ENCODE measurements around the gene OMG.
"Not testable (repeated sequence)": the region's sequence is repeated elsewhere in the genome, so short reads cannot be mapped to it uniquely, and the experiment has no call there.

OMG gene

DNA sequence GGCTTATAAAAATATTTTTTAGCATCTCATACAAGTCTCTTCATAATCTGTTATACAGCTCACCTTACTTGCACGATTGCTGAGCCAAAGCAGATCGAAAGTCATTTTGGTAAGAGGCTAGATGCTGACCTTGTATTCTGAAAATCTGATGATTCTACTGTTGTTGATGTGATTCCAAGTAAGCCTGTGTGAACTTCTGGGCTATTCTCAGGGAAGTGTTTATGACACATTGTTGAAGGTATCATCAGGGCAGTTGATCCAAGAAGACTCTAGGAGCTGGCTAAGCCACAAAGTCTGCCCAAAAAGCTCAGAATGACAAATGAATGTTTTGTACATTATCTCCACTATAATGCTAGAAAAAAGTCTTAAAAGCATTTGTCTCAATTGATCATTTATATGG, 16.0 kb downstream of the OMG start:
- H3K4me3 ChIP-seq (ENCODE audit: low read depth in 1 of 2, low read length in 2 of 2), result no peak overlapping the region
- H3K9me3 ChIP-seq (ENCODE audit: control insufficient read depth in 1 of 2, low read length in 2 of 2), result no peaks in the 10 kb centered on the region
- H3K4me1 ChIP-seq (ENCODE audit: control insufficient read depth in 1 of 2, insufficient read depth in 2 of 2, low read length in 2 of 2), result no peaks in the 10 kb centered on the region
- no peak overlapping the region for H3K27ac ChIP-seq (ENCODE audit: low read length)
- H3K27me3 ChIP-seq (ENCODE audit: low read depth, low read length), result no peaks in the 10 kb centered on the region
- H3K36me3 ChIP-seq (ENCODE audit: control insufficient read depth in 1 of 2, insufficient read depth in 2 of 2, low read length in 2 of 2), result peaks cover 0 to 3% of the 10 kb centered on the region in 2 donors

DNA sequence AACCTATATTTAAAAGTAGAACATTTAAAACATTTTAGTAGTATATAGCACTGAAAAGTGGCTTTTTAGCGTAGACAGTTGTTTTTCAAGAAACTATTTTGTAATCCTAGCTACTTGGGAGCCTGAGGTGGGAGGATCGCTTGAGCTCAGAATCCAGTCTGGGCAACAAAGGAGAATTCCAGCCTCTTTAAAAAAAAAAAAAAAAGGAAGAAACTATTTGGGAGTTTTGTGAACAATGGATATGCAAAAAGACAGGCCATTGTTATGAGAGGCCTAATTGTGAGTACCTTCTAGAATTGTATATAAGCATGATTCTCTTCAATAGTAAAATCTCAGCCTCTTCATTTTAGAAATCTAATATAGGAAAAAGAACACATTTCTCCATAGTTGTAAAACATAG, 17.6 kb downstream of the OMG start:
- H3K4me1 ChIP-seq (ENCODE audit: control insufficient read depth in 1 of 2, insufficient read depth in 2 of 2, low read length in 2 of 2), result peaks cover 0 to 4% of the 10 kb centered on the region in 2 donors
- H3K4me3 ChIP-seq (ENCODE audit: low read depth in 1 of 2, low read length in 2 of 2), result no peak overlapping the region
- H3K9me3 ChIP-seq (ENCODE audit: control insufficient read depth in 1 of 2, low read length in 2 of 2), result no peaks in the 10 kb centered on the region
- no peaks in the 10 kb centered on the region for H3K27me3 ChIP-seq (ENCODE audit: low read depth, low read length)
- peaks cover 0 to 3% of the 10 kb centered on the region in 2 donors for H3K36me3 ChIP-seq (ENCODE audit: control insufficient read depth in 1 of 2, insufficient read depth in 2 of 2, low read length in 2 of 2)
- no peak overlapping the region for H3K27ac ChIP-seq (ENCODE audit: low read length)

DNA sequence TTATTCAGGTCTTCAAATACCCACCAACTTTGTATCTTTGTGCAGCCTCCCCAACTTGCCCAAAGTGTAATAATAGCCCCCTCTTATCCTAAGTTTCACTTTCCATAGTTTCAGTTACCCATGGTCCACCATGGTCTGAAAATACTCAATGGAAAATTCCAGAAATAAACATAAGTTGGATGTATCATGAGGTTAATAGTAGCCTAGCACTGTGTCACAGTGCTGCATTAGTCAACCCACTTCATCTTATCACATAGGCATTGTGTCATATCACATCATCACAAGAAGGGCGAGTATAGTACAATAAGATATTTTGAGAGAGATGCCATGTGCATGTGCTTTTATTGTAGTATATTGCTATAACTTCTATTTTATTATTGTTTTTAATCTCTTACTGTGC, 21.9 kb downstream of the OMG start:
- Histone ChIP-seq H3K27ac (ENCODE audit: low read length) (no peak overlapping the region), H3K27me3 (ENCODE audit: low read depth, low read length) (no peaks in the 10 kb centered on the region), H3K36me3 (ENCODE audit: control insufficient read depth in 1 of 2, insufficient read depth in 2 of 2, low read length in 2 of 2) (peaks cover 0 to 3% of the 10 kb centered on the region in 2 donors), H3K4me3 (ENCODE audit: low read depth in 1 of 2, low read length in 2 of 2) (no peak overlapping the region), H3K9me3 (ENCODE audit: control insufficient read depth in 1 of 2, low read length in 2 of 2) (no peaks in the 10 kb centered on the region), H3K4me1 (ENCODE audit: control insufficient read depth in 1 of 2, insufficient read depth in 2 of 2, low read length in 2 of 2) (peaks cover 4 to 7% of the 10 kb centered on the region in 2 donors)

DNA sequence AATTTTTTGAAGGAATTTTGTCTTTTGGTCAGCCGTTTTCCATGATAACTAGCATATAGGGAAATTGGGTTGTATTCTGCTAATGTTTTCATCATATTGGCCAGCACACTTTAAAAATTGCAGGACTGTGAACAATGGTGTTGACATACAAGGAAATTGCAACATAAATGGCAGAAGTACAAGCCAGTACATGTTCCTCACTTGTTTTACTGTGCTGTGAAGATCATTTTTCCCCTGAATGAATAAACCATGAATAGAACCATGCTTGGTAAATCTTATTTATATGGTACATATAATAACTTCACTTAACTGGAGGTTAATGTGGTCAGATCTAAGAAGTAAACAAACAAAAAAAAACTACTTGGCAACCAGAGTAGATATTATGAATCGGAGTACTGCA, 22.8 kb downstream of the OMG start:
- Histone ChIP-seq H3K27ac (ENCODE audit: low read length) (no peak overlapping the region), H3K9me3 (ENCODE audit: control insufficient read depth in 1 of 2, low read length in 2 of 2) (no peaks in the 10 kb centered on the region), H3K27me3 (ENCODE audit: low read depth, low read length) (no peaks in the 10 kb centered on the region), H3K36me3 (ENCODE audit: control insufficient read depth in 1 of 2, insufficient read depth in 2 of 2, low read length in 2 of 2) (peaks cover 0 to 3% of the 10 kb centered on the region in 2 donors), H3K4me1 (ENCODE audit: control insufficient read depth in 1 of 2, insufficient read depth in 2 of 2, low read length in 2 of 2) (peaks cover 4 to 7% of the 10 kb centered on the region in 2 donors), H3K4me3 (ENCODE audit: low read depth in 1 of 2, low read length in 2 of 2) (no peak overlapping the region)

DNA sequence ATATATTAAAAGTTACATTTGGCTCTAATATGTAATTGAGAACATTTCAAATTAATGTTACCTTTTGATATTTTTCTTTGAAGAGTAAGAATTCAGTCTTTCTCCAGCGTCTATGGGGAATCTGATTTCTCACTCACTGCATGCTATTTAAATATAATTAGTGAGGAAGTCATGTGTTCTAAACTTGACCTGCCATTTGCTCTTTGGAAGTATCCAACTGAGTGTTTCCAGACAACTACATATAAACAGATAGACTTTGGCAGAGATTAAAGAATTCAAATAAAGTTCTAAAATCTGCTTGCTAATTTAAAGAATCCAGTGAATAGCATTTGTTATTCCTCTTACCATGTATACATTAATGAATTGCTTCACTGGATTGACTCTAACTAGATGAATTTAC, 23.5 kb downstream of the OMG start:
- Histone ChIP-seq H3K4me1 (ENCODE audit: control insufficient read depth in 1 of 2, insufficient read depth in 2 of 2, low read length in 2 of 2) (peaks cover 4 to 7% of the 10 kb centered on the region in 2 donors), H3K9me3 (ENCODE audit: control insufficient read depth in 1 of 2, low read length in 2 of 2) (no peaks in the 10 kb centered on the region), H3K27me3 (ENCODE audit: low read depth, low read length) (no peaks in the 10 kb centered on the region), H3K36me3 (ENCODE audit: control insufficient read depth in 1 of 2, insufficient read depth in 2 of 2, low read length in 2 of 2) (peaks cover 0 to 8% of the 10 kb centered on the region in 2 donors), H3K4me3 (ENCODE audit: low read depth in 1 of 2, low read length in 2 of 2) (no peak overlapping the region), H3K27ac (ENCODE audit: low read length) (no peak overlapping the region)

DNA sequence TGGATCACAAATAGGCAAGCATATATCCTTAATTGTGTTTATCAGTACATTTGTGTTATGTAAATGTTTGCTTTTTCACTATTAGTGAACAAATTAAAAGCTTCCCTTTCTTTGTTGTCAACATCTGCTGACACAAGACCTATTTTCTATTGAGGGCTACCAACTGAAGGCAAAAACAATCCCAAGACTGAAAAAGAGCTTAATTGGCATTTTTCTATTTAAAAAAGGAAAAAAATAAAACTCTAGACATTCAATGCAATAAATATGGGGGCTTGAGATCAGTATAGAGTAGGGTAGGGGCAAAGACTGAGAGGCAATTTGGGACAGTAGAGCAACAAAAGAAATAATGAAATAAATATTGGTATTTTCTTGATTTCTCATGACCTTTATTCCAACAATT, 24.2 kb downstream of the OMG start:
- Histone ChIP-seq H3K9me3 (ENCODE audit: control insufficient read depth in 1 of 2, low read length in 2 of 2) (no peaks in the 10 kb centered on the region), H3K27ac (ENCODE audit: low read length) (no peak overlapping the region), H3K4me3 (ENCODE audit: low read depth in 1 of 2, low read length in 2 of 2) (no peak overlapping the region), H3K4me1 (ENCODE audit: control insufficient read depth in 1 of 2, insufficient read depth in 2 of 2, low read length in 2 of 2) (peaks cover 4 to 7% of the 10 kb centered on the region in 2 donors), H3K27me3 (ENCODE audit: low read depth, low read length) (no peaks in the 10 kb centered on the region), H3K36me3 (ENCODE audit: control insufficient read depth in 1 of 2, insufficient read depth in 2 of 2, low read length in 2 of 2) (peaks cover 0 to 8% of the 10 kb centered on the region in 2 donors)

DNA sequence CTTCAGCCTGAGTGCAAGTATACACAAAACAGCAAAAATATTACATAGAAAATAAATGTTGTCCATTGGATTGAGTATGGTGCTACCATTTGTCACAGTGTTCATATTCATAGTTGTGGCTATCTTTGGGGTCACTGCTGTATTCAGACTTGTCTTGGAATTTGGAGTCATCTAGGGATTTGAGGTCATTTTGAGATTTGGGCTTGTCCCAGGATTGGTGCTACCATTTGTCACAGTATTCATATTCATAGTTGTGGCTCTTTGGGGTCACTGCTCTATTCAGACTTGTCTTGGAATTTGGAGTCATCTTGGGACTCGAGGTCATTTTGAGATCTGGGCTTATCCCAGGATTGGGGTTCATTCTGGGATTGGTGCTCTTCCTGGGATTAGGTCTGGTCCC, 24.8 kb downstream of the OMG start:
- H3K27me3 ChIP-seq (ENCODE audit: low read depth, low read length), result no peaks in the 10 kb centered on the region
- H3K4me1 ChIP-seq (ENCODE audit: control insufficient read depth in 1 of 2, insufficient read depth in 2 of 2, low read length in 2 of 2), result peaks cover 4 to 7% of the 10 kb centered on the region in 2 donors
- no peaks in the 10 kb centered on the region for H3K9me3 ChIP-seq (ENCODE audit: control insufficient read depth in 1 of 2, low read length in 2 of 2)
- H3K27ac ChIP-seq (ENCODE audit: low read length), result no peak overlapping the region
- H3K36me3 ChIP-seq (ENCODE audit: control insufficient read depth in 1 of 2, insufficient read depth in 2 of 2, low read length in 2 of 2), result peaks cover 0 to 5% of the 10 kb centered on the region in 2 donors
- no peak overlapping the region for H3K4me3 ChIP-seq (ENCODE audit: low read depth in 1 of 2, low read length in 2 of 2)

DNA sequence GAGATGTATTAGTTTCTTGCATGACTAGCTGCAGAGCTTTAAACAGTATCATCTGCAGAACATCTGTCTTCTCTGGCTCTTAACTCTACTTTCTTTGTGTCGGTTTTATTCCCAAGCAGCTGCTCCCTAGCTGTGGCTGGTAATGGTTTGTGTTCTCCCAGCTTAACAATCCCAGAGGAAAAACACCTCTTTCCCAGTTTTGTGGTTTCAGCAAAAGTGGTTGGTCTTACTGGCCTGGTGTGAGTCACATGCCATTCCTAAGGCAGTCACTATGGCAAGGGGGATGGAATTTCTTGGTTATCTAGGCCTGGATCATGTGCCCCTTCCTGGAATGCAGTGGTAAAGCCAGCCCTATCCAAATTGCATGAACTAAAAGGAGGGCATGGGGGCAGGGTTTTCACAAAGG, 27.5 kb downstream of the OMG start:
- Histone ChIP-seq H3K4me1 (ENCODE audit: control insufficient read depth in 1 of 2, insufficient read depth in 2 of 2, low read length in 2 of 2) (peaks cover 3 to 4% of the 10 kb centered on the region in 2 donors), H3K27me3 (ENCODE audit: low read depth, low read length) (no peaks in the 10 kb centered on the region), H3K27ac (ENCODE audit: low read length) (no peak overlapping the region), H3K9me3 (ENCODE audit: control insufficient read depth in 1 of 2, low read length in 2 of 2) (no peaks in the 10 kb centered on the region), H3K36me3 (ENCODE audit: control insufficient read depth in 1 of 2, insufficient read depth in 2 of 2, low read length in 2 of 2) (peaks cover 9 to 13% of the 10 kb centered on the region in 2 donors), H3K4me3 (ENCODE audit: low read depth in 1 of 2, low read length in 2 of 2) (no peak overlapping the region)

DNA sequence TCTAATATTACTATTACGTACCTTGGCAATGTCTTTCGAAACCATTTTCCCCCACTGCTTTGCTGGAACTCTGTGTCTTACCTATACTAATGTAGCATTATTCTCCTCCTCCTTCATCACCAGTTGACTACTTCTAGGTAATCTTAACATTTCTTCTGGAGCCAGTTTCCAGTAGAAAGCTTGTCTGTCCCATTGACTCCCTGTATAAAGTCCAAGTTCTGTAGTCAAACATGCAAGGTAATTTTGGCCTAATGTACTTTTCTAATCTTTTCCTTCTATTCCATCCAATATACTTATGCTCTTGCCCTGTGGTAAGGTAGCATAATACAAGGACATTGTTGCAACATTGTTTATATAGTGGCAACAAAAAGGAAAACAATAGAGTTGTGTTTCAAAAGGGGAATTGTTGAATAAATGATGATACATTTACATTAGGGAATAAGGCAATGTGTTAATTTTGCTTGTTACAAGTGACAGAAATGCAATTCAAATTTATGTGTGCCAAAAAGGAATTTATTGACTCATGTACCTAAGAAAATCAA, 27.9 kb downstream of the OMG start:
- Histone ChIP-seq H3K27me3 (ENCODE audit: low read depth, low read length) (no peaks in the 10 kb centered on the region), H3K9me3 (ENCODE audit: control insufficient read depth in 1 of 2, low read length in 2 of 2) (no peaks in the 10 kb centered on the region), H3K27ac (ENCODE audit: low read length) (no peak overlapping the region), H3K4me1 (ENCODE audit: control insufficient read depth in 1 of 2, insufficient read depth in 2 of 2, low read length in 2 of 2) (peaks cover 3 to 4% of the 10 kb centered on the region in 2 donors), H3K36me3 (ENCODE audit: control insufficient read depth in 1 of 2, insufficient read depth in 2 of 2, low read length in 2 of 2) (peaks cover 9 to 13% of the 10 kb centered on the region in 2 donors), H3K4me3 (ENCODE audit: low read depth in 1 of 2, low read length in 2 of 2) (no peak overlapping the region)

DNA sequence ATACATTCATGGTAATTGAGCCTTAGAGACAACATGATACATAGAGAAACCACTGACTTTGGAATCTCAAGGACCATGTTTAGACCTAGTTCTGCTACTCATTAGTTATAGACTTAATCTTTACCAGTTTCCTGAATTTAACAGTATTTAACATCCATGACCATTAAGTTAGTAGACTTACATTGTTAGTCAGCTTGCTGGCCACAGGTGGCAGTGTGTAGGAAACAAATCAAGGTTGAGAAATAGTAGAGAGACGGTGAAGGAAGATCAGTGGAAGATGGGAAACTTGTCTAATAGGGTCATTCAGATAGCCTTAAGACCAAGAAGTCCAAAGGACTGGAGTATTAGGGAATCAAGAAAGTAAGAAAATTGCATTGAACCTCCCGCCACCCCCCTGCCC, 31.0 kb downstream of the OMG start:
- Histone ChIP-seq H3K27me3 (ENCODE audit: low read depth, low read length) (no peaks in the 10 kb centered on the region), H3K4me3 (ENCODE audit: low read depth in 1 of 2, low read length in 2 of 2) (no peak overlapping the region), H3K9me3 (ENCODE audit: control insufficient read depth in 1 of 2, low read length in 2 of 2) (no peaks in the 10 kb centered on the region), H3K4me1 (ENCODE audit: control insufficient read depth in 1 of 2, insufficient read depth in 2 of 2, low read length in 2 of 2) (no peaks in the 10 kb centered on the region), H3K27ac (ENCODE audit: low read length) (no peak overlapping the region), H3K36me3 (ENCODE audit: control insufficient read depth in 1 of 2, insufficient read depth in 2 of 2, low read length in 2 of 2) (peaks cover 16 to 18% of the 10 kb centered on the region in 2 donors)

DNA sequence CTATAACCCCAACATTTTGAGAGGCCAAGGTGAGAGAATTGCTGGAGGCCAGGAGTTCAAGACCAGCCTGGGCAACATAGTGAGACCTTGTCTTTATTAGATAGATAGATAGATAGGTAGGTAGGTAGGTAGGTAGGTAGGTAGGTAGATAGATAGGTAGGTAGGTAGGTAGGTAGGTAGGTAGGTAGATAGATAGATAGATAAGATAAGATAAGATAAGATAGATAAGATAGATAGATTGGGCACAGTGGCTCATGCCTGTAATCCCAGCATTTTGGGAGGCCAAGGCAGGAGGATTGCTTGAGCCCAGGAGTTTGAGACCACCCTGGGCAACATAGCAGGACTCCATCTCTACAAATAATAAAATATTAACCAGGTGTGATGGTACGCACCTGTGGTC, 34.1 kb downstream of the OMG start:
- not testable (repeated sequence) for H3K4me1 ChIP-seq (ENCODE audit: control insufficient read depth in 1 of 2, insufficient read depth in 2 of 2, low read length in 2 of 2); H3K27me3 ChIP-seq (ENCODE audit: low read depth, low read length); H3K4me3 ChIP-seq (ENCODE audit: low read depth in 1 of 2, low read length in 2 of 2); H3K9me3 ChIP-seq (ENCODE audit: control insufficient read depth in 1 of 2, low read length in 2 of 2); H3K27ac ChIP-seq (ENCODE audit: low read length)
- peaks cover 17 to 28% of the 10 kb centered on the region in 2 donors for H3K36me3 ChIP-seq (ENCODE audit: control insufficient read depth in 1 of 2, insufficient read depth in 2 of 2, low read length in 2 of 2)

DNA sequence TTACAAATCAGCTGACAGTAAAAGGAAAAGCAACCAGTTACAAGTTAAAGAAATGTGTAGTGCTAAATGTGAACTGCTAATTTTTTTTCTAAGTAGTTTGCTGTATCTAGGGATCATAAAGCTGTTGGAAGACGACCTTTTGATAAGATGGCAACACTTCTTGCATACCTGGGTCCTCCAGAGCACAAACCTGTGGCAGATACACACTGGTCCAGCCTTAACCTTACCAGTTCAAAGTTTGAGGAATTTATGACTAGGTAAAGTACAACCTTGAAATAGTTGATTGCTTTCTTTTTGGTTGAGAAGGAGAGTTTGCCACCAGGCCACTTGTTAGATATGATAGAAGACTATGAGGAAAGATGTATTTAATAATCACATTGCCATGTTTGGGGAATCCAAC, 35.4 kb downstream of the OMG start:
- Histone ChIP-seq H3K27me3 (ENCODE audit: low read depth, low read length) (no peaks in the 10 kb centered on the region), H3K4me3 (ENCODE audit: low read depth in 1 of 2, low read length in 2 of 2) (no peak overlapping the region), H3K4me1 (ENCODE audit: control insufficient read depth in 1 of 2, insufficient read depth in 2 of 2, low read length in 2 of 2) (no peaks in the 10 kb centered on the region), H3K27ac (ENCODE audit: low read length) (no peak overlapping the region), H3K36me3 (ENCODE audit: control insufficient read depth in 1 of 2, insufficient read depth in 2 of 2, low read length in 2 of 2) (peaks cover 17 to 28% of the 10 kb centered on the region in 2 donors), H3K9me3 (ENCODE audit: control insufficient read depth in 1 of 2, low read length in 2 of 2) (no peaks in the 10 kb centered on the region)
